HEK293T (cell line): ENCODE measurements around the gene VPS16.

Experiments
- CTCF ChIA-PET: fragments of 350-600 bp; formaldehyde crosslinking; extraction: SDS; loops from one replicate; lab custom pipeline; 2021; ENCODE audit warnings: antibody characterized with exemption, inconsistent platforms; lab: Yijun Ruan, JAX
- POLR2A ChIA-PET: fragments of 350-600 bp; formaldehyde crosslinking; extraction: SDS; loops from one replicate; lab custom pipeline; 2020; ENCODE audit warnings: antibody characterized with exemption, inconsistent platforms; lab: Yijun Ruan, JAX
- DNase-seq: peaks from one replicate; pipeline ENCODE4 v3.0.0; 2012; ENCODE audit warnings: mixed read lengths; ENCODE audit errors: extremely low spot score
- ARNT ChIP-seq: fragments of 450-650 bp; IDR thresholded peaks from 2 replicates; pipeline ENCODE4 v1.6.1; 2017; ENCODE audit warnings: mild to moderate bottlenecking
- BHLHE40 ChIP-seq: fragments of 450-650 bp; IDR thresholded peaks from 2 replicates; pipeline ENCODE4 v1.6.1; 2016; ENCODE audit warnings: mild to moderate bottlenecking, moderate library complexity, borderline replicate concordance
- CTBP1 ChIP-seq: fragments of 450-650 bp; IDR thresholded peaks from 2 replicates; pipeline ENCODE4 v1.6.1; 2016; ENCODE audit warnings: borderline replicate concordance
- ELF4 ChIP-seq: fragments of 450-650 bp; IDR thresholded peaks from 2 replicates; pipeline ENCODE4 v1.6.1; 2017; ENCODE audit warnings: antibody characterized with exemption
- FOXA1 ChIP-seq: fragments of 450-650 bp; IDR thresholded peaks from 2 replicates; pipeline ENCODE4 v1.6.1; 2016; ENCODE audit warnings: mild to moderate bottlenecking
- FOXK2 ChIP-seq: fragments of 450-650 bp; IDR thresholded peaks from 2 replicates; pipeline ENCODE4 v1.6.1; 2016; ENCODE audit warnings: mild to moderate bottlenecking
- FOXM1 ChIP-seq: fragments of 450-650 bp; IDR thresholded peaks from 2 replicates; pipeline ENCODE4 v1.6.1; 2017; ENCODE audit warnings: mild to moderate bottlenecking, borderline replicate concordance
- HDGF ChIP-seq: fragments of 450-650 bp; IDR thresholded peaks from 2 replicates; pipeline ENCODE4 v1.6.1; 2017; ENCODE audit warnings: antibody characterized with exemption, borderline replicate concordance
- L3MBTL2 ChIP-seq: fragments of 450-650 bp; conservative IDR thresholded peaks from 2 replicates; pipeline ENCODE4 v1.6.1; 2016; ENCODE audit warnings: mild to moderate bottlenecking
- LEF1 ChIP-seq: fragments of 450-650 bp; IDR thresholded peaks from 2 replicates; pipeline ENCODE4 v1.6.1; 2017; ENCODE audit warnings: mild to moderate bottlenecking, borderline replicate concordance
- NFRKB ChIP-seq: fragments of 450-650 bp; IDR thresholded peaks from 2 replicates; pipeline ENCODE4 v1.6.1; 2016; ENCODE audit warnings: mild to moderate bottlenecking, moderate library complexity
- SP1 ChIP-seq: fragments of 450-650 bp; IDR thresholded peaks from 2 replicates; pipeline ENCODE4 v1.6.1; 2017
- SUZ12 ChIP-seq: fragments of 450-650 bp; IDR thresholded peaks from 2 replicates; pipeline ENCODE4 v1.6.1; 2016; ENCODE audit warnings: mild to moderate bottlenecking
- TARDBP ChIP-seq: fragments of 450-650 bp; IDR thresholded peaks from 2 replicates; pipeline ENCODE4 v1.6.1; 2016
- ZNF384 ChIP-seq: fragments of 450-650 bp; IDR thresholded peaks from 2 replicates; pipeline ENCODE4 v1.6.1; 2016
- TF ChIP-seq, protein P1 (sequence below): fragments of 450-650 bp; IDR thresholded peaks from 2 replicates; pipeline ENCODE4 v1.6.1; 2016

The VPS16 gene

DNA sequence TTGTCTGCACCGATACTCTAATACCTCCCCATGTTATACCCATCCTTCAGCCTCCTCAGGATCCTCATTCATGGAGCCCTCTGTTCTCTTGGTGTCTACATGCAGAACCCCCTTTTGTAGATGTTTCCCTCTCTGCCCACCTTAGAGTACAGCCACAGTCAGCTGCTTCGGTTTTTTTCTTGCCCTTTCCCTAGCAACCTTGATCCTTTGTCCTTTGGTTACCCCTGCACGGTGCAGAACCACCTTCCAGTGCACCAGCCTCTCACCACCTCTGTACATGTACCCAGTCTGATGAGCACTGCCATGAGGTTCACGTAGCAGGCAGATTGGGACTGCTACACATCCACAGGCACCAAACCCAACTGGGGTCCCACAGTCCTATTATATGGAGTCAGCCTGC is 7.3 kb downstream of the VPS16 start:
- DNase-seq, result no peak
- TF ChIP-seq FOXK2, result no peak
- TF ChIP-seq NFRKB, result no peak
- TF ChIP-seq ZNF384, result no peak
- no peak for TF ChIP-seq ELF4
- TF ChIP-seq CTBP1, result no peak
- TF ChIP-seq HDGF, result no peak
- no peak for TF ChIP-seq L3MBTL2
- no peak for TF ChIP-seq BHLHE40
- no peak for TF ChIP-seq FOXA1
- TF ChIP-seq, protein P1, sequence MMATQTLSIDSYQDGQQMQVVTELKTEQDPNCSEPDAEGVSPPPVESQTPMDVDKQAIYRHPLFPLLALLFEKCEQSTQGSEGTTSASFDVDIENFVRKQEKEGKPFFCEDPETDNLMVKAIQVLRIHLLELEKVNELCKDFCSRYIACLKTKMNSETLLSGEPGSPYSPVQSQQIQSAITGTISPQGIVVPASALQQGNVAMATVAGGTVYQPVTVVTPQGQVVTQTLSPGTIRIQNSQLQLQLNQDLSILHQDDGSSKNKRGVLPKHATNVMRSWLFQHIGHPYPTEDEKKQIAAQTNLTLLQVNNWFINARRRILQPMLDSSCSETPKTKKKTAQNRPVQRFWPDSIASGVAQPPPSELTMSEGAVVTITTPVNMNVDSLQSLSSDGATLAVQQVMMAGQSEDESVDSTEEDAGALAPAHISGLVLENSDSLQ, result no peak
- TF ChIP-seq ARNT, result no peak
- no peak for TF ChIP-seq LEF1
- TF ChIP-seq FOXM1, result no peak
- TF ChIP-seq SP1, result no peak
- TF ChIP-seq SUZ12, result no peak
- no peak for TF ChIP-seq TARDBP
- POLR2A ChIA-PET, result no interaction called here
- CTCF ChIA-PET, result no interaction called here

DNA sequence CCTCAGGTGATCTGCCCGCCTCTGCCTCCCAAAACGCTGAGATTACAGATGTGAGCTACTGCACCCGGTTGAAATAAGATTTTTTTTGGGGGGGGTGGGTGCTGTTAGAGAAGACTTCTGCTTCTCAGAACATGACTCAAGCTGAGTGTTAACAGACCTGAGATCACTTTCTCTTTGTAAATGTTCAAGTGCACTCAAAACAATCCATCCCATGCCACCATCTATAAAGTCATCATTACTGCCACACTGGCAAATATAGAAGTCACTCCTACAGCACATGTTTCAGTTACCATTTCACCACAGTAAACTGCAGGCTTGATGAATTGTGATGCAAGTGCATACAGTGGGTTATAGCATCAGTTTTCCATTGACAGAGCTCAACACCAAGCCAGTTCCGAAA is 9.0 kb downstream of the VPS16 start:
- TF ChIP-seq TARDBP (no peak), FOXK2 (no peak), ARNT (no peak), L3MBTL2 (no peak), FOXM1 (no peak), LEF1 (no peak), HDGF (no peak), CTBP1 (no peak), NFRKB (no peak), FOXA1 (no peak), SP1 (no peak), BHLHE40 (no peak)
- TF ChIP-seq, protein P1, result no peak
- POLR2A ChIA-PET, result interaction anchor here (0.6 kb wide), 1 partner anchor 196 kb away, joined by 3 read pairs; no protein-coding TSS in a partner anchor
- DNase-seq, result no peak
- CTCF ChIA-PET, result interaction anchor here (0.6 to 1.0 kb wide), 2 partner anchors 60 to 94 kb away, joined by 3 read pairs; no protein-coding TSS in a partner anchor

DNA sequence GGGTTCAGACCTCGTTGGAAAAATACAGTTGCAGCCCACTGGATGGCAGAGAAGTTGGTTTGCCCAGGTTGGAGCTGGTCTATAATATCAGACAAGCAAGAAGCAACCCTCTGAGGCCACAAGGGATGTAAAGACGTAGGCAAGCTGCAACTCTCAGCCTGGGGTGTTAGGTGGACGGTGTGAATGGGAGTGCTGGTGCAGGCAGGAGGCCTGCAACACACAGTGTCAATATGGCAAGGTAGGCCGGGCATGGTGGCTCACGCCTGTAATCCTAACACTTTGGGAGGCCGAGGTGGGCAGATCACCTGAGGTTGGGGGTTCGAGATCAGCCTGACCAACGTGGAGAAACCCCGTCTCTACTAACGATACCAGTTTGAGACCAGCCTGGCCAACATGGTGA is 10.5 kb downstream of the VPS16 start:
- TF ChIP-seq FOXA1 (no peak), TARDBP (no peak)
- POLR2A ChIA-PET, result no interaction called here
- CTCF ChIA-PET, result interaction anchor here (0.7 to 1.4 kb wide), 2 partner anchors 17 to 95 kb away, joined by 4 to 8 read pairs; no protein-coding TSS in a partner anchor
- no peak for DNase-seq

DNA sequence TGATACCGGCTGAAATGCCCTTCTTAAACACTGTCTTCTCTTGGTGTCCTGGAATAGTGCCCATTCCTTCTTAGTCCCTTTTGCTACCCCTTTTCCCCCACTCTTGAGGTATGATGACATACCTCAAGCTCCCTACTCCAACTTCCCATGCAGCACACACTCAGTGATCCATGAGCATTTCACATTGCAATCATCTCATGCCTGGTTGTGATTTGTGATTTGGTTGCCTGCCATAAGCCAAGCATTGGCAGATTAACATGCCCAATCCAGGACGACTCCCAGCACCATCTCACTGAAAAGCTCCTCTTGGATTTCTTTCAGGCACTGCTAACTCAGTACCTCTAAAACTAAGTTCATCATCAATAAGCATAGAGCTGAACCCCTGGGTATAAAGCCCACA is 18.0 kb downstream of the VPS16 start:
- TF ChIP-seq SUZ12, result no peak
- TF ChIP-seq TARDBP, result no peak
- TF ChIP-seq CTBP1, result no peak
- no peak for TF ChIP-seq FOXK2
- no peak for TF ChIP-seq ZNF384
- no peak for TF ChIP-seq LEF1
- no peak for TF ChIP-seq NFRKB
- TF ChIP-seq BHLHE40, result no peak
- no peak for TF ChIP-seq ELF4
- TF ChIP-seq HDGF, result no peak
- TF ChIP-seq FOXA1, result no peak
- TF ChIP-seq FOXM1, result no peak
- no peak for TF ChIP-seq L3MBTL2
- TF ChIP-seq SP1, result no peak
- TF ChIP-seq, protein P1, result no peak
- no peak for TF ChIP-seq ARNT
- DNase-seq, result no peak
- CTCF ChIA-PET, result no interaction called here
- POLR2A ChIA-PET, result interaction anchor here (0.6 to 1.3 kb wide), 2 partner anchors 15 to 59 kb away, joined by 3 read pairs; partner anchors contain the start of gene PTPRA

DNA sequence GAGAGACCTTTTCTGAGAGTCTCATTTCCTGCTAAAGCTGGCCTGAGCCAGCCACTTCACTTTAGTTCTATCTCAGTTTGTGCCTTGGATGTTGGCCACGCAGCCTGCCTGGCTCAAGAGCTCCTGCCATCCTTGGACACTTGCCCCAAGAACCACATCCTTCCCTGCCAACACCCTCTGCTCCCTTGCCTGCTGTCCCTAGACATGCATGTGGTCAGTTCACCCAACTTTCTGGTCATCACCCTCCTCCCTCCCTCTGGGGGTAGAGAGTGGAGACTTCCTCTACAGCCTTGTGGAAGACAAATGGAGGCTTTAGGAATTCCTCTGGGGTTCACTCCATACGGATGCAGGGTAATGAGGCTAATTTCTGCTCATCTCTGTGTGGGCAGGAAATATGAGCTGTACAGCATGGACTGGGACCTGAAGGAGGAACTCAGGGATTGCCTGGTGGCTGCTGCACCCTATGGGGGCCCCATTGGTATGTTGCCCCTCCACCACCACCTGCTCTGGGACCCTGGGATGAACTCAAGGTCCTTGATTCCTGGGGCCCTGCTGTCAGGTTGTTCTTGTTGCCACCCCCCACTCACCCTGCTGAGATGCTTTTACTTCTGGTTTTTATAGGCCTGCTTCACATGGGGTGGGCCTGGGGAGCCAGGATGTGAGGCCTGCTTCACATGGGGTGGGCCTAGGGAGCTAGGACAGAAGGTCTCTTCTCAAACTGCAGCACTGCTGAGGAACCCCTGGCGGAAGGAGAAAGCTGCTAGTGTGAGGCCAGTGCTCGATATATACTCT is 19.0 kb downstream of the VPS16 start:
- POLR2A ChIA-PET, result interaction anchor here (1.3 kb wide), 1 partner anchor 14 kb away, joined by 3 read pairs; the partner anchor contains the start of gene PTPRA

More for the DNA sequence above, 19.0 kb downstream of the VPS16 start:
- CTCF ChIA-PET, result no interaction called here
- TF ChIP-seq SUZ12 (no peak), ELF4 (no peak), FOXK2 (no peak), TARDBP (no peak), NFRKB (no peak), ARNT (no peak), HDGF (no peak), FOXA1 (no peak), BHLHE40 (no peak), FOXM1 (no peak), LEF1 (no peak), SP1 (no peak), L3MBTL2 (no peak), ZNF384 (no peak), CTBP1 (no peak)
- TF ChIP-seq, protein P1, result no peak
- DNase-seq, result no peak
